Ascending aorta (tissue), 2 donors: ENCODE measurements around the gene RBMS3. TPM values are rescaled to one million over a fixed set of nuclear protein-coding genes. Genes with fewer than 3 reads are reported as not detected.

Experiments
- DNase-seq, 2 donors: peaks; one replicate each; pipeline ENCODE4 v3.0.0-alpha.2; 2019; ENCODE audit warnings: low spot score in 2 of 2
- H3K27ac ChIP-seq, 2 donors: fragments of 200-600 bp; sonication (generic); one replicate each; pipeline ENCODE4 v1.5.1; 2016 to 2017; ENCODE audit warnings: mild to moderate bottlenecking in 1 of 2
- H3K27me3 ChIP-seq: fragments of 200-600 bp; sonication (generic); one replicate; pipeline ENCODE4 v1.5.1; 2017
- H3K36me3 ChIP-seq, 2 donors: fragments of 200-600 bp; sonication (generic); one replicate each; pipeline ENCODE4 v1.5.1; 2016
- H3K4me1 ChIP-seq, 2 donors: fragments of 200-600 bp; sonication (generic); one replicate each; pipeline ENCODE4 v1.5.1; 2016 to 2017; ENCODE audit warnings: mild to moderate bottlenecking in 1 of 2
- H3K4me3 ChIP-seq, 2 donors: fragments of 200-600 bp; sonication (generic); one replicate each; pipeline ENCODE4 v1.5.1; 2016 to 2017; ENCODE audit warnings: mild to moderate bottlenecking in 1 of 2
- H3K9me3 ChIP-seq, 2 donors: fragments of 200-600 bp; sonication (generic); one replicate each; pipeline ENCODE4 v1.5.1; 2016
- intact Hi-C: fragments of 100-400 bp; cut with DNase I; formaldehyde crosslinking; loops from one replicate; pipeline ENCODE4 v1.15.1; 2023
- total RNA-seq: library from RNA; depleted of rRNA; stranded (reverse); fragments of >200 nt; gene quantifications from one replicate; pipeline ENCODE4 v1.1.0, GENCODE V29; 2016
- TF ChIP-seq, protein P1 (sequence below), 3 experiments: fragments of 200-600 bp in 2 of 3; fragments of 450-650 bp in 1 of 3; sonication (generic) in 2 of 3; IDR thresholded peaks; one replicate each; pipeline ENCODE4 v1.5.1; 2016 to 2019; ENCODE audit warnings: antibody characterized with exemption in 3 of 3, mild to moderate bottlenecking in 1 of 3, moderate library complexity in 1 of 3

The RBMS3 gene
- total RNA-seq, 1 donor from 2014 or later: 65.8 TPM

DNA sequence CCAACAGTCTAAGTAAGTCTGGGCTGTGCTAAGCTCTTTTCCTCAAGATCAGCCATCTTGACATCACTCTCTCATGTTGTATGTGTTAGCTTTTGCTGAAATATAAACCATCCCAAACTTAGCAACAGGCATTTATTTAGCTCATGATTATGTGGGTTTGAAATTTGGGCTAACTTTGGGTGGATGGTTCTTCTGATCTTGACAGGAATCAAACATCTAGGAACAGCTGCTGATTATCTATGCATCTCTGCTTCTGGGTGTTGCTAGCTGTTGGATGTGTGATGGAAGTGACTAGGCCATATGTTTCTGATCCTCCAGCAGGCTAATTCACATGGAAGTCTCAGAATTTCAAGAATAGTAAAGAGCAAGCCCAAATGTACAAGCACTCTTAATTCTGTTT, 710.3 kb downstream of the RBMS3 start:
- Histone ChIP-seq H3K4me3 (no peak overlapping the region), H3K27ac (no peak overlapping the region), H3K4me1 (no peaks in the 10 kb centered on the region), H3K27me3 (no peaks in the 10 kb centered on the region), H3K36me3 (peaks cover 10 to 16% of the 10 kb centered on the region in 2 donors), H3K9me3 (no peaks in the 10 kb centered on the region)
- DNase-seq: no peak
- TF ChIP-seq, protein P1, sequence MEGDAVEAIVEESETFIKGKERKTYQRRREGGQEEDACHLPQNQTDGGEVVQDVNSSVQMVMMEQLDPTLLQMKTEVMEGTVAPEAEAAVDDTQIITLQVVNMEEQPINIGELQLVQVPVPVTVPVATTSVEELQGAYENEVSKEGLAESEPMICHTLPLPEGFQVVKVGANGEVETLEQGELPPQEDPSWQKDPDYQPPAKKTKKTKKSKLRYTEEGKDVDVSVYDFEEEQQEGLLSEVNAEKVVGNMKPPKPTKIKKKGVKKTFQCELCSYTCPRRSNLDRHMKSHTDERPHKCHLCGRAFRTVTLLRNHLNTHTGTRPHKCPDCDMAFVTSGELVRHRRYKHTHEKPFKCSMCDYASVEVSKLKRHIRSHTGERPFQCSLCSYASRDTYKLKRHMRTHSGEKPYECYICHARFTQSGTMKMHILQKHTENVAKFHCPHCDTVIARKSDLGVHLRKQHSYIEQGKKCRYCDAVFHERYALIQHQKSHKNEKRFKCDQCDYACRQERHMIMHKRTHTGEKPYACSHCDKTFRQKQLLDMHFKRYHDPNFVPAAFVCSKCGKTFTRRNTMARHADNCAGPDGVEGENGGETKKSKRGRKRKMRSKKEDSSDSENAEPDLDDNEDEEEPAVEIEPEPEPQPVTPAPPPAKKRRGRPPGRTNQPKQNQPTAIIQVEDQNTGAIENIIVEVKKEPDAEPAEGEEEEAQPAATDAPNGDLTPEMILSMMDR (IDR thresholded peaks at IDR 0.05): no peak
- intact Hi-C loops: no loop called here

DNA sequence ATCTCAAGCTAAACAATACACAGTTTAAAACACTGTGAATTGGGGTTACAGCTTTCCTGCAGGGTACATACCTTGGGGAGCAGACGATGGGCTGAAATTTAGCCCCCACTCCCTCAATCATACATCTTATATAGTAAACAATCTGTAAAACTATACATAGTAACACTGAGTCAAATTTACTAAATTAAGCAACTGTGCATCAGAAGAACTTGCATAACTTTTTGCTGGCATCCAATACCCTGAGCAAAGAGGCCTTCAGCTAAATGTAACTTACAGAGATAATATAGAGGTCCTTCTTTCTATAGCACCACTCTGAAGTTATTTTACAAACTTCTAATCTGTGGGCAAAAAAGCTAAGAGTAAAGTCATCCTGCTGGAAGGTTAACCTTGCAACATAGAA, 721.9 kb downstream of the RBMS3 start:
- intact Hi-C loops: no loop called here
- H3K27me3 ChIP-seq: no peaks in the 10 kb centered on the region
- no peak overlapping the region for H3K27ac ChIP-seq
- H3K4me3 ChIP-seq: no peak overlapping the region
- H3K36me3 ChIP-seq: no peaks in the 10 kb centered on the region
- no peak for DNase-seq
- peaks cover 0 to 6% of the 10 kb centered on the region in 2 donors for H3K9me3 ChIP-seq
- TF ChIP-seq, protein P1 (IDR thresholded peaks at IDR 0.05): no peak
- peaks cover 0 to 4% of the 10 kb centered on the region in 2 donors for H3K4me1 ChIP-seq

GRCh38 chr3:30003741-30004140, 722.9 kb downstream of the RBMS3 start:
- Histone ChIP-seq H3K27ac (no peak overlapping the region), H3K27me3 (no peaks in the 10 kb centered on the region), H3K4me3 (no peak overlapping the region), H3K4me1 (peaks cover 0 to 4% of the 10 kb centered on the region in 2 donors), H3K9me3 (peaks cover 0 to 6% of the 10 kb centered on the region in 2 donors), H3K36me3 (no peaks in the 10 kb centered on the region)
- TF ChIP-seq, protein P1 (IDR thresholded peaks at IDR 0.05): no peak
- intact Hi-C loops: no loop called here
- DNase-seq: no peak

DNA sequence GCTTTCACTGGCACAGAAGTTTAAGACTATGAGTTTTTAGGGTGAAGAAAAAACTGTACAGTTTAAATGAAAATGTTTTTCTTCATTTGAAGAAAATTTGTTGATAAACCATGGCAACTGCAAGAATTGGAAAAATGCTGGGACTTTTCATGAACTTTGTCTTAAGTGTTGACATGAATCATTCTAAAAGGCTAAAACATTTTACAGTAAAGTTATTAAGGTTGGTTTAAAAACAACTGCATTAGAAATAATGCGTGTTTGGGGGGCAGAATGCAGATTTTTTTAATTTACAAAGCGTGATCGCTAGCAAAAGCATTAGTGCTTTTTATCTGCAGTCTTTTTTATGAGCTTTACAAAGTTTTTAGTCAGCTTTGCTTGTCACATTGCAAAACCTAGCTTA, 723.6 kb downstream of the RBMS3 start:
- intact Hi-C loops: no loop called here
- H3K27ac ChIP-seq: peak overlapping the region in 1 of 2 donors; percentile 2
- TF ChIP-seq, protein P1 (IDR thresholded peaks at IDR 0.05): no peak
- peaks cover 0 to 4% of the 10 kb centered on the region in 2 donors for H3K4me1 ChIP-seq
- no peaks in the 10 kb centered on the region for H3K27me3 ChIP-seq
- DNase-seq: no peak
- H3K36me3 ChIP-seq: no peaks in the 10 kb centered on the region
- peaks cover 0 to under 1% of the 10 kb centered on the region in 2 donors for H3K9me3 ChIP-seq
- H3K4me3 ChIP-seq: no peak overlapping the region

- Histone ChIP-seq H3K27ac (no peak overlapping the region), H3K36me3 (no peaks in the 10 kb centered on the region), H3K9me3 (no peaks in the 10 kb centered on the region), H3K4me1 (peaks cover 0 to 4% of the 10 kb centered on the region in 2 donors), H3K27me3 (no peaks in the 10 kb centered on the region), H3K4me3 (no peak overlapping the region)
- no peak for DNase-seq
- intact Hi-C loops: no loop called here
- TF ChIP-seq, protein P1 (IDR thresholded peaks at IDR 0.05): no peak
Measured at GRCh38 chr3:30006111-30006510, 725.2 kb downstream of the RBMS3 start.

- H3K27me3 ChIP-seq: no peaks in the 10 kb centered on the region
- H3K9me3 ChIP-seq: no peaks in the 10 kb centered on the region
- DNase-seq: no peak
- TF ChIP-seq, protein P1 (IDR thresholded peaks at IDR 0.05): no peak
- no peak overlapping the region for H3K4me3 ChIP-seq
- peaks cover 0 to 4% of the 10 kb centered on the region in 2 donors for H3K4me1 ChIP-seq
- intact Hi-C loops: no loop called here
- no peaks in the 10 kb centered on the region for H3K36me3 ChIP-seq
- no peak overlapping the region for H3K27ac ChIP-seq
Measured at GRCh38 chr3:30007668-30008067, 726.8 kb downstream of the RBMS3 start.
